HCEC 1CT (cell line): Measurements from ENCODE around the gene NES.
A peak's percentile ranks its signal among the peaks of the same experiment; 100 is the strongest.

Experiments used
- DNase-seq: peaks from one replicate; pipeline ENCODE4 v3.0.0-alpha.2; 2017

The NES gene

DNA sequence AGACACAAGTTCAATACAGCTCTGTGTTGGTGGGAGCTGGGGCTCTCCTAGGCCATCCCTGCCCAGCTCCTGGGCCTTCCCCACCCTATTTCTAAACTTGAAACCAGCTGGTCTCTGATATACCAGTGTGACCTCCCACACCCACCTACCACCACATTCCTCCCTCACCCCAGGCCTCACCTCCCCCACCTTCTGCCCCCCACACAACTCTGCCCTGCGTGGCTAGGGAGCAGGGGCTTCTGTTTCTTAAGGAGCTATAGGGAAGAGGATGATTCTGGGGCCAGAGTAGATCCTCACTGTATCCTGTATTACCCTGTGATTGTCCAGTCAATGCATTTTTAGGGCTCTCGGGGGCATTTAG lies 16.5 kb downstream of the NES start:
- no peak for DNase-seq

DNA sequence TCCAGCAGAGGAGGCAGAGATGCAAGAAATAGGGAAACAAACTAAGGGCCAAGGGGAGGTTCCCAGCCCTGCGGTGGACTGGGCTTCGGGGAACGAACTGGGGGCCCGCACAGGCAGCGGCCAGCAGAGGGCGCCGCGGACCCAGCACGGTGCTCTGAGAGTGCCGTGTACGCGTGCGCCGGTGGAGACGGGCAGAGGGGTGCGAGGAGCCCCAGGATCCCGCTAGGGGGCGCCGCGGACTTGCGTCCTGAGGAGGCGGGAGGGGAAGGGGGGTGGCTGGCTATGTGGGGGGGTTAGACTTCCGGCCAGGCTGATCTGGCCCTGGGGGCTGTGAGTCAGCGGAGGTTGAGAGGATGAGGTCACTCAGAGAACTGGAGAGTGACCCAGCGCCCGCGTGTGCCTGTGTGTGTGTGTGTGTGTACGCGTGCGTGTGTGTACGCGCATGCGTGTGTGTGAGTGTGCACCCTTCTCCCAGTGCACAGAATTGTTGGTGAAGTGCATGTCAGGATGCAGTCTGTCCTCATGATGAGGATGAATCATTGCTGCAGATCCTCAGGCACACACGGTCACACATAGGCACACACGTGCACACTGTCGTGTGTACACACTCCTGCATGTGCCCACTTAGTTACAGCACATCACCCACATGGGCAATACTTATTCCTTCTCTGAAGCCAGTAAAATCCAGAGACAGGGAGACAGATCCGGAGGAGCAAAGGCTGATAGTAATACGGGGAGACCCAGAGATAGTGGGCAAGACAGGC lies 17.0 kb downstream of the NES start:
- peak; percentile 97 for DNase-seq

DNA sequence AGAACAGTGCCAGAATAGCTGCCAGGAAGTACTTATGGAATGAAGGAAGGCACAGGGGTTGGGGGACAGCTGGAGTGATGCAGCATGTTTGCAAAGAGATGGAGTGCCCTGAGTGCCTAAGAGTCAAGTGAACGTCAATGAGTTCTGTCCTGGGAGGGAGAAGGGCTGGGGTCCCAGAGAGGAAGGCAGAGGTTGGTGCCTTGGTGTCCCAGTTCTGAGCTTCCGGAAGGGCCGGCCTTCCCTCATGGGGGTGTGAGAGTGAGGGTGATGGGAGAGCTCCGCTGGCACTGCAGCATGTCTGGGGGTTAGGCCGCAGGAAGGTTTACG lies 17.6 kb downstream of the NES start:
- DNase-seq = no peak

DNA sequence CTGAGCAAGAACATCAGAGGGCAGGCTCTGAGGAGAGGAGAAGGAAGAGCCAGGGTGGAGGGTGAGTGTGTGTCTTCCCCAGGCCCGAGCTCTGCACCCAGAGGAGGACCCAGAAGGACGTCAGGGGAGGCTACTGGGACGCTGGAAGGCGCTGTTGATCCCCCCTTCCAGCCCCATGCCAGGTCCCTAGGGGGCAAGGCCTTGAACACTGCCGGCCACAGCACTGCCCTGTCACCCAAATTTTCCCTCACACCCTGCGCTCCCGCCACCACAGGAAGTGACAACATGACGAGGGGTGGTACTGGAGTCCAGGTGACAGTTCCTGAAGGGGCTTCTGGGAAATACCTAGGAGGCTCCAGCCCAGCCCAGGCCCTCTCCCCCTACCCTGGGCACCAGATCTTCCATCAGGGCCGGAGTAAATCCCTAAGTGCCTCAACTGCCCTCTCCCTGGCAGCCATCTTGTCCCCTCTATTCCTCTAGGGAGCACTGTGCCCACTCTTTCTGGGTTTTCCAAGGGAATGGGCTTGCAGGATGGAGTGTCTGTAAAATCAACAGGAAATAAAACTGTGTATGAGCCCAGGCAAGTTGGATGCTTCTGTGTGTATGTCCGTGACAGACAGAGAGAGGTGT lies 18.1 kb downstream of the NES start:
- no peak for DNase-seq

DNA sequence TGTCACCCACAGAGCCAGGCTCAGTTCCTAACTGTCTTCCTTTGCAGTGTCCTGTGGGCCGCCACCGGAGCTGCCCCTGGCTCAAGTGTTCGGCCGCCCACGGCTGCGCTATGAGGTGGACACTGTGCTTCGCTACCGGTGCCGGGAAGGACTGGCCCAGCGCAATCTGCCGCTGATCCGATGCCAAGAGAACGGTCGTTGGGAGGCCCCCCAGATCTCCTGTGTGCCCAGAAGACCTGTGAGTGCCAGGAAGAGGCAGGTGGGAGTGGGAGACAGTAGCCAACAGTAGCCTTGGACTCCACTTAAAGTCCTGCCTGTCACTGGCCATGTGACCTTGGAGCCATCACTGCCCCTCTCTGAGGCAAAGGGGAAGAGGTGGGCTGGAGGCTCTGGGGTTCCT lies 18.7 kb downstream of the NES start:
- no peak for DNase-seq

DNA sequence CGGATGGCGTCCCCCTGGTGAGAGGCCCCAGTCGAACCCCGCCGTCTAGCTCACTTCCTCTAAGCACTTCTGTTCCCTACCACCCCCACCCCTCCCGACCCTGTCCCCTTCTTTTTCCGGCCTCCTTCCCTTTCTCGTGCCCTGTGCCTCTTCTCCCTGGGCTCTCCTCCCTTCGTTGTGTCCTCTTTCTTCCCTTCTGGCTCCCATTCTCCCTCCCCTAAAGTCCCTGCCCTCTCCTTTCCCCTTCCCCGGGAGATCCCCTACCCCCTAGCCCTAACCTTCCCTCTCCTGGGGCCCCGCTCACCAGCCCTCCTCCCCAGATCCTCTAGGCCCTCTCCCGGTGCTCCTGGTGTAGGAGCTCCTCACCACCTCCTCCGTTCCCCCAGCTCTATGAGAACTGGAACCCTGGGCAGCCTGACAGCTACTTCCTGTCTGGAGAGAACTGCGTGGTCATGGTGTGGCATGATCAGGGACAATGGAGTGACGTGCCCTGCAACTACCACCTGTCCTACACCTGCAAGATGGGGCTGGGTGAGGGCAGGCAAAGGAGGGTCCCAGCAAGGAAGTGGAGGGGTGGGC lies 19.4 kb downstream of the NES start:
- DNase-seq = no peak

DNA sequence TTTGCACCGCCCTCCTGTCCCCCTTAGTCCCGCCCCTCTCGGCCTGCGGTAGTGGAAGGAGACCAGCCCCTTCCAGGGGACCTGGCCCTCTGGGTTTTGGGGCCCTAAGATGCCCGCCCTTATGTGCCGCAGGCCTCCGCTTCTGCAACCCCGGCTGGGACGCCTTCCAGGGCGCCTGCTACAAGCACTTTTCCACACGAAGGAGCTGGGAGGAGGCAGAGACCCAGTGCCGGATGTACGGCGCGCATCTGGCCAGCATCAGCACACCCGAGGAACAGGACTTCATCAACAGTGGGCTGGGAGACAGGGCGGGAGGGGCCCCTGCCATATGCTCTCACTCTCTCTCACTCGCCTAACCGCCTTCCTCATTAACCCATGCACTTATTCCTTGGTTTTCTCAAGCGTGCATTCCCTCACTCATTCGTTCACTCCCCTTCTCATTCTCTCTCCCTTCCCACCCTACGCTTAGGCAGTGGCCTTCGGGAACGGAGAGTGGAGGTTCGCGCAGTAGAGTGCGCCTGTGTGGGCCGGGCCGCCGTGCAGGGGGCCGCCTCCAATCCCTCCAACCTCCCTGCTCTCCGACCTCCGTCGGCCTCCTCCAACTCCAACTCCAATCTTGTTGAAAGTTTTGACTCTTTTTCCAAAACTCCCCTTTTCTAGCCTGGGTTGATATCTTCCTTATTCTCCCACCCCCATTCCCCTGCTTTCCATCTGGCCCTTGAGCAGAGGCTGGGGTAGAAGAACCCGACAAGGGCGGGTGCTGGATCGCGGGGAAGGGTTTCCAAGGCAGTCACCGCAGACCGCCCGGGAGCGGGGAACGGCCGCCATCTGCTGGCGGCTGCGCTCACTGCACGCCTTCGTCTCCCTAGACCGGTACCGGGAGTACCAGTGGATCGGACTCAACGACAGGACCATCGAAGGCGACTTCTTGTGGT lies 20.1 kb downstream of the NES start:
- DNase-seq = peak; percentile 54

DNA sequence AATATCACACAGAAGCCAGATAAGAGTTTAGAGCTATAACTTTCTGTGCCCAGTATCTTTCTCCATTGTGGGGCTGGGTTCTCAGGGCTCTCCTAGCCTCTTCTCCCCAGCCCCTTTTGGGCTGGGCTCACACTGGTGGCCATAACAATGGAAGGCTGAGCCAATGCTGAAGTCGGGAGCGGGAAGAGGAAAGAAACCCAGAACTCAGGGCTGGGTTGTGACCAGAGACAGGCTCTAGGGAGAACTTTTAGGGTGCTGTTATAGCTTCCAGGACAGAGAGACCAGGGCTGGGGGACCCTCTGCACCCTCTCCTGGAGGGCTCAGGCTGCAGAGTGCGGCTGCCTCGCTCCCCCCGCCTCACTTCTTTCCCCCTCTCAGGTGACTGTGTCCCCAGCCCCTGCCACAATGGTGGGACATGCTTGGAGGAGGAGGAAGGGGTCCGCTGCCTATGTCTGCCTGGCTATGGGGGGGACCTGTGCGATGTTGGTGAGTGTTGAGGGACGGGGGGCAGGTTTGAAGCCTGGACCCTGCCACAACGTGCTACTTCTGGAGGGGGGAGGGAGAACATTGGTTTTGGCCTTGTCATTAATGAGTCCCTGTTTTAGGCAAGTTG lies 21.2 kb downstream of the NES start:
- no peak for DNase-seq

DNA sequence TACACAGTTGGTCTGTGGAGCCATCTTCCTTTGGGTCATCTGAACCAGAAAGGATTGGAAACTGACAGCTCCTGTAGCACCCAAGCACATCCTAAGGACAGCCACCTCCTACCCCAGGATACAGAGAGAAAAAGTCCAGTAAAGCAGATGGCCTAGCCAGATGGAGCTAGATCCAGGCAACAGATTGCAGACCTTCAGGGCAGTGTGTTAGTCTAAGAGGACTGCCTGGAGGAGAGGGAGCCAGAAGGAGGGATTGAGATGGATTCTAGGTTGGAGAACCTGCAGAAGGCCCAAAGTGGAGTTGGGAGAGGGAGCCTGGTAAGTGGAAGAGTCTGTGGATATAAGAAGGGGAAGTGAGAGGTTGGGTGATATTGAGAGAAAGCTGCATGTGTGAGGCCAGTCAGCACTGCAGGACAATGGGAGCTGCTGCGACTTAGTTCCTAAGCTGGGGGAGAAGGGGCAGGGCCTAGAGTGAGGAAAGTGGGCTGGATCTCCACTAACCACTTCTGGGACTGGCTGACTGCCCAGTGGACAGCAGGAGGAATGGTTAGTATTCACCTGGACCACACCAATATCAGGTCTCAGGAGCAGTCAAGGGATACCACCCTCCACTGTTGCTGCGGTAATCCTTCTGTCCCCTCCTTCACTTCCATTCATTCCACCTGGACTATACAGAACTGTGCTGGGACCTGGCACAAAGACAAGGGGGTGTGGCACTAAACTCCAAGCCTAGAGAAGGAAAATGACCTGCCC lies 21.9 kb downstream of the NES start:
- DNase-seq = no peak

DNA sequence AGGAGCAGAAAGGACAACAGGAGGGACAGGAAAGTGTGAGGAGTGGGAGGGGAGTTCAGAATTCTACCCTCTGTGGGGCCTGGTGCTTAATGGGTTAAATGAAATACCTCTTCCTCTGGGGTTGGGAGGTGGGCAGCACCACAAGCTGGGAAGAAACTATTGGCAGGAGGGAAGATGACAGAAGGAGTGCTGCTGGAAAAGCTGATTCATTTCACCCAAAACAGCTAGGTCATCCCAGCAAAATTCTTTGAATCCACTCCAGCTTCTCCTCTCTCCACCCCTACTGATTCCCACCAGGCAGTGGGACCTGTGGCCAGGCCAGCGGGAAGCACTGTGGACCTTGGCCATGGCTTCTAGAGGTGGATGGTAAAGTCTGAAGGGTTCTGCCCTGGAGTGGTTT lies 22.5 kb downstream of the NES start:
- no peak for DNase-seq

DNA sequence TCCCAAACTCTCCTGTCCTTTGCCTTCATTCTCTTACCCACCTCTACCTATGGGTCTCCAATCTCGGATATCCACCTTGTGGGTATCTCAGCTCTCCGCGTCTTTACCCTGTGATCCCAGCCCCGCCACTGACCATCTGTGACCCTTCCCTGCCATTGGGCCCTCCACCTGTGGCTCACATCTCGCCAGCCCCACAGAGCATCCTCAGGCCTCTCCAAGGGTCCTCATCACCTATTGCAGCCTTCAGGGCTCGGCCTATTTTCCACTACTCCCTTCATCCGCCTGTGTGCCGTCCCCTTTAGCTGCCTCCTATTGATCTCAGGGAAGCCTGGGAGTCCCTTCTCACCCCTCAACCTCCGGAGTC lies 24.2 kb downstream of the NES start:
- DNase-seq = no peak

DNA sequence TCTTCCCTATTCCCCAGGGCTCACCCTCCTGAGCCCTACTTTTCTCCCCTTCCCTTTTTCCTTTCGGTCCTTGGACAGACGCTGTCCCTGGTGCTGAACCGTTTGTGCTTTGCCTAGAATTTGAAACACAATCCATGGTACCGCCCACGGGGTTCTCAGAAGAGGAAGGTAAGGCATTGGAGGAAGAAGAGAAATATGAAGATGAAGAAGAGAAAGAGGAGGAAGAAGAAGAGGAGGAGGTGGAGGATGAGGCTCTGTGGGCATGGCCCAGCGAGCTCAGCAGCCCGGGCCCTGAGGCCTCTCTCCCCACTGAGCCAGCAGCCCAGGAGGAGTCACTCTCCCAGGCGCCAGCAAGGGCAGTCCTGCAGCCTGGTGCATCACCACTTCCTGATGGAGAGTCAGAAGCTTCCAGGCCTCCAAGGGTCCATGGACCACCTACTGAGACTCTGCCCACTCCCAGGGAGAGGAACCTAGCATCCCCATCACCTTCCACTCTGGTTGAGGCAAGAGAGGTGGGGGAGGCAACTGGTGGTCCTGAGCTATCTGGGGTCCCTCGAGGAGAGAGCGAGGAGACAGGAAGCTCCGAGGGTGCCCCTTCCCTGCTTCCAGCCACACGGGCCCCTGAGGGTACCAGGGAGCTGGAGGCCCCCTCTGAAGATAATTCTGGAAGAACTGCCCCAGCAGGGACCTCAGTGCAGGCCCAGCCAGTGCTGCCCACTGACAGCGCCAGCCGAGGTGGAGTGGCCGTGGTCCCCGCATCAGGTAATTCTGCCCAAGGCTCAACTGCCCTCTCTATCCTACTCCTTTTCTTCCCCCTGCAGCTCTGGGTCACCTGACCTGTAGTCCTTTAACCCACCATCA lies 24.8 kb downstream of the NES start:
- DNase-seq = no peak

DNA sequence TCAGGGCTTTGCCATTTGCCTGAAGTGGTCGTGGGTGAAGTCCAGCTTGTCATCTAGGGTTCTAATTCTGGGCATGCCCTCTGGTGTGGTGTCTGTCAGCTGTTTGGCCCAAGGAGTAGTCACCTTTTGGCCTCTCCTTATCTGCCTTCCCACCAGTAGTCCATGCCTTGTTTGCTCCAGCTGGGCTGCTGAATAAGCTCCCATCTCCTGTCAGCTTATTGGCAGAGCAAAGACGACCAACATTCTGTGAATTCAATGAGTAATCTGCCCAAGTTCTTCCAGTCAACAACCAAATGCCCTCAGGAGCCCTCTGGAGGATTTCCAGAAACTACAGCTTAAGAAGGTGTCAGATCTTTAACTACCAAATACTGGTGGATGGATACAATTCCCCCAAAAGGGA lies 28.3 kb downstream of the NES start:
- DNase-seq = no peak

DNA sequence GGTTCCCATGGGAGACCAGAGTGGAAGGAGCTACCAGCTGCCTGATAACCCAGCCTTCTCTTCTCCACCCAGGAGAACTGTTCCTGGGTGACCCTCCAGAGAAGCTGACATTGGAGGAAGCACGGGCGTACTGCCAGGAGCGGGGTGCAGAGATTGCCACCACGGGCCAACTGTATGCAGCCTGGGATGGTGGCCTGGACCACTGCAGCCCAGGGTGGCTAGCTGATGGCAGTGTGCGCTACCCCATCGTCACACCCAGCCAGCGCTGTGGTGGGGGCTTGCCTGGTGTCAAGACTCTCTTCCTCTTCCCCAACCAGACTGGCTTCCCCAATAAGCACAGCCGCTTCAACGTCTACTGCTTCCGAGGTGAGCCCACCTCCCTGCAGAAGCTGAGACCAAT lies 28.7 kb downstream of the NES start:
- no peak for DNase-seq

DNA sequence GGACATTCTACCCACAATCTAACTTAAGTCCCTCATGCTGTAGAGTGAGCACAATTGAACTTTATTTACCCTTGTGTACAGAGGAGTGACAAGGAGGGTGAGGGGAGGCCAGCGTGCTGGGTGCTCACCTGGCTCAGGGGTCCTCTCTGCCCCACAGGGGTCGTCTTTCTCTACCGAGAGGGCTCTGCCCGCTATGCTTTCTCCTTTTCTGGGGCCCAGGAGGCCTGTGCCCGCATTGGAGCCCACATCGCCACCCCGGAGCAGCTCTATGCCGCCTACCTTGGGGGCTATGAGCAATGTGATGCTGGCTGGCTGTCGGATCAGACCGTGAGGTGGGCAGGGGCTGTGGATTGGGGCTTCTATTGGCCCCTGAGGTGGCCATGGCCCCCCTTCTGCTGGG lies 29.9 kb downstream of the NES start:
- no peak for DNase-seq

DNA sequence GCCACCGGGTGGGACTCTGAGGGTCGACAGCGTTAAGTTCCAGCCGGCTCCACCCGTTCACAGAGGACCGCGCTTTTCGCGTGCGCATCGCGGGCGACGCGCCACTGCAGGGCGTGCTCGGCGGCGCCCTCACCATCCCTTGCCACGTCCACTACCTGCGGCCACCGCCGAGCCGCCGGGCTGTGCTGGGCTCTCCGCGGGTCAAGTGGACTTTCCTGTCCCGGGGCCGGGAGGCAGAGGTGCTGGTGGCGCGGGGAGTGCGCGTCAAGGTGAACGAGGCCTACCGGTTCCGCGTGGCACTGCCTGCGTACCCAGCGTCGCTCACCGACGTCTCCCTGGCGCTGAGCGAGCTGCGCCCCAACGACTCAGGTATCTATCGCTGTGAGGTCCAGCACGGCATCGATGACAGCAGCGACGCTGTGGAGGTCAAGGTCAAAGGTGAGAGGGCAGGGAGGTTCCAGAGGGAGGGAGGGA lies 30.4 kb downstream of the NES start:
- DNase-seq = no peak

DNA sequence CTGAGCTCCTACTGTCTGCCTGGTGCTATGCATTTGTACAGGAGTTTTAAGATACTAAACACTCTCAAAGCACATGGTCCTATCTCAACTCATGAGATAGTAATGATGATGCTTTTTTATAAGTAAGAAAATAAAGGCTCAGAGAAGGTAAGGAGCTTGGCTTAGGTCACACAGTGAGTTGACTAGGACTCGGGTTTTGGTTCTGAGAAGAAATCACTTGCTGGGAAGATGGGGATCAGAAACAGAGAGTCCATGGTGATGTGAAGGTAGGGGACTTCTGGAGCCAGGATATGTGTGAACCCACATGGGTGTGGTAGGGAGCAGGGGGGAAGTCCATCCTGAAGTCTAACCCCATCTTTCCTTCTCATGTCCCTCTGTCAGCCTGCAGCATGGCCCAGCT lies 31.5 kb downstream of the NES start:
- no peak for DNase-seq

DNA sequence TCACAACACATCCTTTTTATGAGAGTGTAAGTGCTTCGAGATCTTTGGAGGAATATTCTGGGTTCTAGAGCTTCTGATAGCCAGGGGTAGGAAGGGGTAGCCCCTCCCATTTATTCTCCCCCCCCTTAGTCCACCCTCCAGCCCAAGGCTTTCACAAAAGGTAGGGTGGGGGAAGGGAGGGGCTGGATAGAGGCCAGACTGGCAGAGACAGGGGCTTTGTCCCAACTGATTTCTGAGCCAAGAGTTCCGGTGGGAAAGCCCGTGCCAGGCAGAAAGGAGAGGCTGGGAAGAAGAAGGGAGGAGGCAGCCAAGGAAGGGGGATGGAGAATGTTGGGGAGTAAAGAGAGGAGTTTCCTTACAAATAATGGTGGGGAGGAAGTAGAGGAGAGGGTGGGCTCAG lies 32.2 kb downstream of the NES start:
- no peak for DNase-seq

DNA sequence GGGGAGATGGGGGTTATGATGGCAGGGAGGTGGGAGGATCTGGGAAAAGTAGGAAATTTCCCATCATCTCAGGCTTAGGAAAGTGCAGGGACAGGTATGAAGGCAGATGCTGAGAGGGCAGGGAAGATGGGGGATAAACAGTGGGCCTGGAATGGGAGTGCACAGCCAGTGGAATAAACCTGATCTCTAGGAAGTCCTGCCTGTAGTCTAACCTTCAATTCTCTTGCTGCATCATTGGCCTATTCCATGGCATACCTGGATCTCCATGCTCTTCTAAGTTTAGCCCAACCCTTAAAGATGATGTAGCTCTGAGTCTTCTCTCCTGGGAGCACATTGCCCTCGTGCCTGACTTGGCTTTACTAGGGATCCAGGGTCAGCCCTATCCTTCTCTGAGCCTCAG lies 32.6 kb downstream of the NES start:
- DNase-seq = no peak

DNA sequence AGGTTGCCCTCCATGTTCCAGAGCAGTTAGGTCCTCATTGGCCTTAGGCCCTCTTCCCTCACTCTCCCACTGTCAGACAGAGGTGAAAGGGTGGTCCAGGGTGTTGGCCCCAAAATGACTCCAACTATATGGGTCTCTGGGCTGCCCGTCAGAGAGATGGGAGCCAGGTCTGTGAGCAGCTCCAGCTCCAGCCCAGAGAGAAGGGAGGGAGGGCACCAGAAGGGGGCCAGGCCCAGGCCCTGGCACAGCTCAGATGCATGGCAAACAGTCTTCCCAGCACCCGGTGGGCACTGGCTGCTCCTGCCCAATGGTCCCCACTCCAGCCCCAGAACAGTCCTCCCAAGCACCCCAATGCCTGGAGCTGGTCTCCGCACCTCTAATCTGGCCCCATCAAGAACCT lies 33.1 kb downstream of the NES start:
- no peak for DNase-seq

DNA sequence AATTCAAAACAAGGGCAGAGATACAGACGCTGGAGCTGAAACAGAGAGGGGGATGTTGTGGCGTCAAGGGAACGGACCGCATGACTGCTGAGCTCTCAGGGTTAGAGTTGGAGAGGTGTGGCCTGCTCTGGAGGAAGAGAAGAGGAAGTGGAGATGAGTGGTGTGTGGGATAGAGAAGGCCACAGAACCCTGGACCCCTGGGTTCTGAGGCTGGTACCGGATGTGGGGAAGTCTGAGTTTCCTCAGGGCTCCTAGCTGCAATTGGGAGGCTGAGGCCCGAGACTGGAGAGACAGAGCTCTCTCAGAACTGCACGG lies 33.5 kb downstream of the NES start:
- DNase-seq = no peak
